Prostate gland (tissue), 2 donors: ENCODE data around the gene TMEM271.

Experiments used
- CTCF ChIP-seq, 4 experiments: fragments of 200-600 bp in 2 of 4; fragments of 450-650 bp in 2 of 4; sonication (generic) in 2 of 4; IDR thresholded peaks; 1 replicate in 3 of 4; 2 replicates in 1 of 4; pipeline ENCODE4 v1.5.1; 2016 to 2019; ENCODE audit warnings: antibody characterized with exemption in 4 of 4, mild to moderate bottlenecking in 2 of 4, moderate library complexity in 2 of 4
- POLR2A ChIP-seq: fragments of 450-650 bp; IDR thresholded peaks from one replicate; pipeline ENCODE4 v1.6.1; 2016; ENCODE audit warnings: antibody characterized with exemption, mild to moderate bottlenecking
- POLR2AphosphoS5 ChIP-seq: sonication (generic); formaldehyde crosslinking; IDR thresholded peaks from one replicate; pipeline ENCODE4 v1.6.1; 2017; ENCODE audit warnings: antibody characterized with exemption

- TF ChIP-seq CTCF (IDR thresholded peaks at IDR 0.05), result no peak
- TF ChIP-seq POLR2A, result no peak
- no peak for TF ChIP-seq POLR2AphosphoS5
These were observed 34.5 kb upstream of the TMEM271 start for GRCh38 chr4:610411-611261.
